ENCODE measurements around the gene BANP.

- no peak for TF ChIP-seq CTCF (conservative IDR thresholded peaks at IDR 0.05; ENCODE audit: low read depth, low read length)
- no peak for TF ChIP-seq EZH2phosphoT487 (IDR thresholded peaks at IDR 0.05; ENCODE audit: borderline replicate concordance, low read length)
Measured at GRCh38 chr16:88116121-88116520, 164.9 kb downstream of the BANP start.

Measured in PC-3 (cell line).